GM06990 (cell line): ENCODE measurements around the gene DNAJB9.

ENCODE experiments used
- DNase-seq: peaks from one replicate; pipeline ENCODE4 v3.0.0-alpha.2; 2011; ENCODE audit not compliant: insufficient read length; ENCODE audit errors: extremely low read depth
- H3K27me3 ChIP-seq: replicated peaks from 2 replicates; pipeline ENCODE4 v1.6.0; 2011; ENCODE audit warnings: low read length; ENCODE audit not compliant: control insufficient read depth, insufficient read depth
- H3K36me3 ChIP-seq: 2 replicates; pipeline ENCODE4 v1.5.1; 2011; ENCODE audit warnings: low read length; ENCODE audit not compliant: control insufficient read depth, insufficient read depth
- H3K4me3 ChIP-seq: replicated peaks from 2 replicates; pipeline ENCODE4 v1.5.1; 2011; ENCODE audit warnings: low read depth, mild to moderate bottlenecking, control low read depth, low read length
- TF ChIP-seq, protein P1 (sequence below): IDR thresholded peaks from 2 replicates; pipeline ENCODE4 v1.5.1; 2011; ENCODE audit warnings: low read length, control low read depth, mild to moderate bottlenecking, inconsistent platforms; ENCODE audit not compliant: insufficient read depth, poor library complexity, severe bottlenecking

Gene DNAJB9

DNA sequence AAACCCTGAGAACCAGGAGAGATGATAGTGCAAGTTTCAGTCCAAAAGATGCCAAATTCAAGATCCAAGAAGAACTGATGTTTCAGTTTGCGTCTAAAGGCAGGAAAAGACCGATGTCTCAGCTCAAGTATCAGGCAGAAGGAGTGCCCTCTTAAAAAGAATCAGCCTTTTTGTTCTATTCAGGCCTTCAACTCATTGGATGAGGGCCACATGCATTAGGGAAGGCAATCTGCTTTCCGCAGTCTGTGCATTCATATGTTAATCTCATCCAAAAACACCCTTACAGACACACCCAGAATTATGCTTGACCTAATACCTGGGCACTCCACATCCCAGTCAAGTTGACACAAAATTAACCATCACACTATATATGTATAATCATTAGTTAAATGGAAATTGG is 45.2 kb downstream of the DNAJB9 start:
- H3K4me3 ChIP-seq = no peak overlapping the region
- H3K36me3 ChIP-seq = no peaks in the 10 kb centered on the region
- DNase-seq = no peak
- no peaks in the 10 kb centered on the region; the same call in 1 of the 2 replicates for H3K27me3 ChIP-seq
- TF ChIP-seq, protein P1, sequence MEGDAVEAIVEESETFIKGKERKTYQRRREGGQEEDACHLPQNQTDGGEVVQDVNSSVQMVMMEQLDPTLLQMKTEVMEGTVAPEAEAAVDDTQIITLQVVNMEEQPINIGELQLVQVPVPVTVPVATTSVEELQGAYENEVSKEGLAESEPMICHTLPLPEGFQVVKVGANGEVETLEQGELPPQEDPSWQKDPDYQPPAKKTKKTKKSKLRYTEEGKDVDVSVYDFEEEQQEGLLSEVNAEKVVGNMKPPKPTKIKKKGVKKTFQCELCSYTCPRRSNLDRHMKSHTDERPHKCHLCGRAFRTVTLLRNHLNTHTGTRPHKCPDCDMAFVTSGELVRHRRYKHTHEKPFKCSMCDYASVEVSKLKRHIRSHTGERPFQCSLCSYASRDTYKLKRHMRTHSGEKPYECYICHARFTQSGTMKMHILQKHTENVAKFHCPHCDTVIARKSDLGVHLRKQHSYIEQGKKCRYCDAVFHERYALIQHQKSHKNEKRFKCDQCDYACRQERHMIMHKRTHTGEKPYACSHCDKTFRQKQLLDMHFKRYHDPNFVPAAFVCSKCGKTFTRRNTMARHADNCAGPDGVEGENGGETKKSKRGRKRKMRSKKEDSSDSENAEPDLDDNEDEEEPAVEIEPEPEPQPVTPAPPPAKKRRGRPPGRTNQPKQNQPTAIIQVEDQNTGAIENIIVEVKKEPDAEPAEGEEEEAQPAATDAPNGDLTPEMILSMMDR = no peak

DNA sequence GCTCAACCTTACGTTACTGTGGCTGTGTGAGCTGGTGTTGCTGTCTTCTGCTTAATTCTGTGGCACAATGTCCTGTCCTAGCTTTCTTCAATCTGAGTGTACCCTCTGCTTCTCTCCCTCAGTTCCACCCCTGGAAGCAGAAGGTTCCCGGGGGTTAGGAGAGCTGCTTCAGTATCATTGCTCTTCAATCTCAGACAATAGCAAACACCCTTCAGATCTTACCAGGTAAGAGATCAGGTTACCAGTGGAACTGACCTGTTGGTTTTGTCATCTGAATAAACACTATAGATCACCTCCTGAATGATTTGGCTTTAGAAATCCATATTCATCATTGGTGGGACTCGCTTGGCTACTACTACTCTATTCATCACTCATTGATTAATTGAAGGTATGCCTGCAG is 48.4 kb downstream of the DNAJB9 start:
- no peak for DNase-seq
- Histone ChIP-seq H3K36me3 (no peaks in the 10 kb centered on the region), H3K4me3 (no peak overlapping the region), H3K27me3 (no peaks in the 10 kb centered on the region; the same call in 1 of the 2 replicates)
- TF ChIP-seq, protein P1 = no peak

DNA sequence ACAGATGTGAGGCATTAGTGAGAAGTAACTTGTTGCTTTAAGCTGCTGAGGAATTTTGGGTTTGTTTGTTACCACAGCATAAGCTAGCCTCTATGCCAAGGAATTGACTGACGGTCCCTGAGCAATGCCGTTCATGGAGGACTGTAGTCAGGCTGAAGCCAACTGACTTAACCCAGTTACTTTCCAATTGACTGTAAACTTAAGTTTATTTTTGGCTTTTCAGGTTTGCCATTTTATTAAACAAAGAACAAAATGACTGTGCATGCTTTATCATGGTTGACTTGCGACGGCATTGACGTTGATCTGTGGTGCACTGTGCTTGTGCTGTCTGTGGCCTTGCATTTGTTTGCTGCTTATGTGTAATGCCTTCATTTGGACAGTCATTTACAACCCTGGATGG is 53.5 kb downstream of the DNAJB9 start:
- no peak overlapping the region for H3K4me3 ChIP-seq
- H3K27me3 ChIP-seq = peaks cover 1% of the 10 kb centered on the region
- no peaks in the 10 kb centered on the region for H3K36me3 ChIP-seq
- TF ChIP-seq, protein P1 = no peak
- DNase-seq = no peak
